Lung (tissue), 16 donors: ENCODE results near the gene MSANTD1. TPM values are rescaled to one million over a fixed set of nuclear protein-coding genes. Genes with fewer than 3 reads are reported as not detected.

Experiments used
- ATAC-seq: fragments of 200-7000 bp; cut with Tn5 transposase; one replicate; pipeline ENCODE4 v1.9.1; 2020; ENCODE audit warnings: moderate number of reproducible peaks; ENCODE audit not compliant: insufficient read depth, low FRiP score
- DNase-seq, 3 donors: peaks; one replicate each; pipeline ENCODE4 v3.0.0-alpha.2; 2013 to 2017
- H3K27ac ChIP-seq, 2 donors: one replicate each; pipeline ENCODE4 v1.5.1; 2013; ENCODE audit warnings: mild to moderate bottlenecking in 2 of 2, moderate library complexity in 2 of 2, control low read depth in 1 of 2, inconsistent platforms in 1 of 2, low read depth in 1 of 2, low read length in 1 of 2
- H3K27me3 ChIP-seq, 3 donors: one replicate each; pipeline ENCODE4 v1.5.1; 2013; ENCODE audit warnings: low read length in 2 of 3; ENCODE audit not compliant: control insufficient read depth in 3 of 3, insufficient read depth in 3 of 3
- H3K36me3 ChIP-seq, 4 donors: one replicate each; pipeline ENCODE4 v1.5.1; 2013; ENCODE audit warnings: low read length in 4 of 4, mild to moderate bottlenecking in 1 of 4, moderate library complexity in 1 of 4; ENCODE audit not compliant: control insufficient read depth in 4 of 4, insufficient read depth in 4 of 4
- H3K4me1 ChIP-seq, 5 donors: one replicate each; pipeline ENCODE4 v1.5.1; 2013; ENCODE audit warnings: low read length in 5 of 5, mild to moderate bottlenecking in 2 of 5, moderate library complexity in 1 of 5; ENCODE audit not compliant: control insufficient read depth in 5 of 5, insufficient read depth in 5 of 5
- H3K4me3 ChIP-seq: one replicate; pipeline ENCODE4 v1.5.1; 2013; ENCODE audit warnings: mild to moderate bottlenecking, control low read depth, moderate library complexity
- H3K9ac ChIP-seq, 2 donors: one replicate each; pipeline ENCODE4 v1.5.1; 2013; ENCODE audit warnings: low read length in 2 of 2, control low read depth in 1 of 2; ENCODE audit not compliant: insufficient read depth in 1 of 2
- H3K9me3 ChIP-seq, 4 donors: one replicate each; pipeline ENCODE4 v1.5.1; 2013; ENCODE audit warnings: low read length in 3 of 4, mild to moderate bottlenecking in 1 of 4, moderate library complexity in 1 of 4; ENCODE audit not compliant: control insufficient read depth in 4 of 4, insufficient read depth in 3 of 4
- WGBS, 2 donors: extraction: QIAGEN DNeasy Blood & Tissue Kit; methylation state at CpG; one replicate each; pipeline ENCODE4 v1.1.7; 2013; 5-methylcytosine and 5-hydroxymethylcytosine counted together
- long read RNA-seq, 5 donors: transcript quantifications; one replicate each; lab custom pipeline, GENCODE V29; 2026
- polyA plus RNA-seq, 2 donors: library from polyadenylated mRNA; stranded (reverse); fragments of 200-250 nt; gene quantifications; one replicate each; pipeline ENCODE4 v1.2.1, GENCODE V29; 2013
- total RNA-seq, 2 donors: library from RNA; depleted of rRNA in 1 of 2; stranded (reverse); fragments of >200 nt in 1 of 2; gene quantifications; one replicate each; pipeline ENCODE4 v1.2.1, GENCODE V29; 2014 to 2021
- TF ChIP-seq, protein P1 (sequence below): IDR thresholded peaks from 2 replicates; pipeline ENCODE4 v1.5.1; 2012; ENCODE audit warnings: mild to moderate bottlenecking; ENCODE audit errors: control extremely low read depth, extremely low read depth
- donor health status: control.
- donor health status: control.
- donor health status: Bipolar disorder and iron deficiency.
- donor health status: healthy.
- donor health status: DM: yes; HTN: yes; CAD: no.

MSANTD1 gene
- total RNA-seq (1 to 10 TPM; 1.1 to 1.4 TPM), polyA plus RNA-seq (under 1 TPM; 0.35 to 0.63 TPM)
- long read RNA-seq, donor 1: 0 reads
- long read RNA-seq, donor 2: 0 reads
- long read RNA-seq, donor 3: 0 reads
- long read RNA-seq, donor 4: 0 reads
- long read RNA-seq, donor 5: 0 reads

DNA sequence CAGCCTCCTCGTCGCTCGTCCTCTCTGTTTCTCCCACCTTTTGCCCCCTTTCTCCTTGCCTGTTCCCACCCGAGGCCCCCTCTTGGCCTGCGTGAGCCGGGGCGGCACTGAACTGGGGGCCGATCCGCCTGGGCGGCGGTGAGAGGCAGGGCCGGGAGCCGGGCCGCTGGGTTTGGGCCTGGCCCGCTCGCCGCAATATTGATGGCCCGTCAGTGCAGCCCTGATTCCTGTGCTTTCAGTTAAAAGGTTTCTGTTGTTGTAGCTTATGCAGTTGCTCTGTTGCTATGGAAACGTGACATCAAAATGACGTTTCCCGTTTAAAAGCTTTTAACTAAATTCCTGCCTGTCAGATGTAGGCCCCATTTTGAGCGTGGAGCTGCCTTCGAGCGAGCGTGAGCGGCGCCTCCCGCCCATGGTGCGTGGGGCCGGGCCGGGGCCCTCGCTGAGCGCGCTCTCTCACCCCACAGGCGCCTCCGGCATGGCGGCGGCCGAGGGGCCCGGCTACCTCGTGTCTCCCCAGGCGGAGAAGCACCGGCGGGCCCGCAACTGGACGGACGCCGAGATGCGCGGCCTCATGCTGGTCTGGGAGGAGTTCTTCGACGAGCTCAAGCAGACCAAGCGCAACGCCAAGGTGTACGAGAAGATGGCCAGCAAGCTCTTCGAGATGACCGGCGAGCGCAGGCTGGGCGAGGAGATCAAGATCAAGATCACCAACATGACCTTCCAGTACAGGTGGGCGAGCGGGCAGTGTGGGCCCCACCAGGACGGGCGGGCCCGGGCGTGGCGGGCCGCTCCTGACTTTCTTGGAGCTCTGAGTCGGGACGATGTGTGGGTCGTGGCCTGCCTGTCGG, at the start of gene MSANTD1:
Gene MSANTD1, plus strand, starts transcription at position 349 of the 851 bp plus-strand sequence. Its CDS starts 64 bp downstream, at position 413.
- Histone ChIP-seq H3K9ac (no peak within 1 kb of the TSS), H3K36me3 (peaks cover 0 to 6% (median 0%) of the 10 kb centered on the region in 4 donors), H3K4me3 (no peak within 1 kb of the TSS), H3K27me3 (no peaks in the 10 kb centered on the region), H3K9me3 (no peaks in the 10 kb centered on the region), H3K4me1 (peaks cover 0 to 13% (median 0%) of the 10 kb centered on the region in 5 donors), H3K27ac (no peak within 1 kb of the TSS)
- WGBS, 2 donors: 93 to 95% methylated on average over 71 to 72 of the region's 72 CpGs
- peak; percentile 56 to 79 (median 77) for DNase-seq
- TF ChIP-seq, protein P1, sequence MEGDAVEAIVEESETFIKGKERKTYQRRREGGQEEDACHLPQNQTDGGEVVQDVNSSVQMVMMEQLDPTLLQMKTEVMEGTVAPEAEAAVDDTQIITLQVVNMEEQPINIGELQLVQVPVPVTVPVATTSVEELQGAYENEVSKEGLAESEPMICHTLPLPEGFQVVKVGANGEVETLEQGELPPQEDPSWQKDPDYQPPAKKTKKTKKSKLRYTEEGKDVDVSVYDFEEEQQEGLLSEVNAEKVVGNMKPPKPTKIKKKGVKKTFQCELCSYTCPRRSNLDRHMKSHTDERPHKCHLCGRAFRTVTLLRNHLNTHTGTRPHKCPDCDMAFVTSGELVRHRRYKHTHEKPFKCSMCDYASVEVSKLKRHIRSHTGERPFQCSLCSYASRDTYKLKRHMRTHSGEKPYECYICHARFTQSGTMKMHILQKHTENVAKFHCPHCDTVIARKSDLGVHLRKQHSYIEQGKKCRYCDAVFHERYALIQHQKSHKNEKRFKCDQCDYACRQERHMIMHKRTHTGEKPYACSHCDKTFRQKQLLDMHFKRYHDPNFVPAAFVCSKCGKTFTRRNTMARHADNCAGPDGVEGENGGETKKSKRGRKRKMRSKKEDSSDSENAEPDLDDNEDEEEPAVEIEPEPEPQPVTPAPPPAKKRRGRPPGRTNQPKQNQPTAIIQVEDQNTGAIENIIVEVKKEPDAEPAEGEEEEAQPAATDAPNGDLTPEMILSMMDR: no peak
- no peak for ATAC-seq

DNA sequence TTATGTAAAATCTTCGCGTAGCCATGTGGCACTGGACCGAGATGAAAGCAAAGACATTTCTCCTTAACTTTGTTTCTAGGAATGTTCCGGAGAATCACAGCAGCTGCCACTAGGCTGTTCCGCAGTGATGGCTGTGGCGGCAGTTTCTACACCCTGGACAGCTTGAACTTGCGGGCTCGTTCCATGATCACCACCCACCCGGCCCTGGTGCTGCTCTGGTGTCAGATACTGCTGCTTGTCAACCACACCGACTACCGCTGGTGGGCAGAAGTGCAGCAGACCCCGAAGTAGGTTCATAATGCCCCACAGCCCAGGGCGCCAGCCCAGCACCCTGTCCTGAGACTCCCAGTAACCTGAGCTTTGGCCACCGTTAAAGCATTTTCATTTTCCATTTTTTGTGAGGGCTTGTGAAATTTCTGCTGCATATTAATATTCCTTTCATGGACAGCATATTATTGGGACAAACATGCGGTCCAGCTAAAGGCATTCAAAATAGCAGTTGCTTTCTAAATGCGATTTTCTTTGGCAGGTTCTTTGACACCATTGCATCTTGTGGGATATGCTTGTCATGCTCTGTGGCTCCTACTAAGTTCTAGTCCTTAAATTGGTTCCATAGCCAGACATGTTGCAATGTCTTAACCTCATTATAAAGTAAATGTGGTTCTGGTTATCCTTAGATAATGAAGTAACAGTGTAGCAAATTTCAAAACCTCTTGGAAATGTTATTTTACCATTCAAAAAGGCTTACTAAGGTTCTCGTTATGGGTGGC, 49.1 kb upstream of the MSANTD1 start:
- Histone ChIP-seq H3K27ac (no peak overlapping the region), H3K36me3 (peaks cover 2 to 32% (median 8%) of the 10 kb centered on the region in 4 donors), H3K9ac (no peak overlapping the region), H3K9me3 (no peaks in the 10 kb centered on the region), H3K4me1 (peaks cover 0 to 53% (median 24%) of the 10 kb centered on the region in 5 donors), H3K27me3 (no peaks in the 10 kb centered on the region), H3K4me3 (no peak overlapping the region)
- ATAC-seq (no peak), DNase-seq (peak in 2 of 3 donors; percentile 33 to 67)
- TF ChIP-seq, protein P1: no peak
- 88 to 89% methylated on average over 17 of the region's 17 CpGs for WGBS, 2 donors

DNA sequence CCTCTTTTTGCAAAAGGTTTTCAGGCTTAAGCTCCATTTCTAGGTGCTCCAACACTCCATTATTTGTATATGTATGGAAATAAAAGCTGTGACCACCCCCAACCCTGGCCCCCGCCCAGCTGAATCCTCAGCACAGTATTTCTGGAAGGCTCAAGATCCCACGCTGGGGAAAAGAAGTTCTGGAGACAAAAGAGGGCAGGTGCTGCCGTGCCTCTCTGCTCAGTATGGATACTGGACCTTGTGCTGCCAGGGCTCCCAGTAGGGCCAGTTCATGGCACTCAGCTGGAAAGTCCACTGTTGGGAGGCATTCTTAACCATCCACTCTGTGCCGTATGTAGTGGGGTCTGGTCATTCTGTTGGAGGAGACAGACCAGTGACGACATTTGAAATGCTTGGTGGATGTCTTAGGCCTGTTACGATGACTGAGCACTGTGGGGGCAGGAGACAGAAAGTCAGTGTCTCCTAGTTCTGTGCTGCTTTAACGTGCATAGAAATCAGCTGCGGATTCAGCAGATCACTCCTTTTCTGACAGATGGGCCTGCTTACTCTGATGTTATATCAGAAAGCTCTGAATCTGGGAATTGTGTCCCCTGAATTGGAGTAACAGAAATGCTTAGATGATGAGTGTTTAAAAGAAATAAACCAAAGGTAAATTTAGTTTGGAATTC, 48.4 kb upstream of the MSANTD1 start:
- Histone ChIP-seq H3K36me3 (peaks cover under 1 to 27% (median 7%) of the 10 kb centered on the region in 4 donors), H3K4me1 (peaks cover 0 to 53% (median 24%) of the 10 kb centered on the region in 5 donors), H3K27me3 (no peaks in the 10 kb centered on the region), H3K27ac (no peak overlapping the region), H3K9ac (no peak overlapping the region), H3K9me3 (no peaks in the 10 kb centered on the region), H3K4me3 (no peak overlapping the region)
- no peak for ATAC-seq
- no peak for DNase-seq
- TF ChIP-seq, protein P1: no peak
- 90 to 91% methylated on average over 8 of the region's 8 CpGs for WGBS, 2 donors
